ENCODE results near the gene FGF3.

FGF3 gene

DNA sequence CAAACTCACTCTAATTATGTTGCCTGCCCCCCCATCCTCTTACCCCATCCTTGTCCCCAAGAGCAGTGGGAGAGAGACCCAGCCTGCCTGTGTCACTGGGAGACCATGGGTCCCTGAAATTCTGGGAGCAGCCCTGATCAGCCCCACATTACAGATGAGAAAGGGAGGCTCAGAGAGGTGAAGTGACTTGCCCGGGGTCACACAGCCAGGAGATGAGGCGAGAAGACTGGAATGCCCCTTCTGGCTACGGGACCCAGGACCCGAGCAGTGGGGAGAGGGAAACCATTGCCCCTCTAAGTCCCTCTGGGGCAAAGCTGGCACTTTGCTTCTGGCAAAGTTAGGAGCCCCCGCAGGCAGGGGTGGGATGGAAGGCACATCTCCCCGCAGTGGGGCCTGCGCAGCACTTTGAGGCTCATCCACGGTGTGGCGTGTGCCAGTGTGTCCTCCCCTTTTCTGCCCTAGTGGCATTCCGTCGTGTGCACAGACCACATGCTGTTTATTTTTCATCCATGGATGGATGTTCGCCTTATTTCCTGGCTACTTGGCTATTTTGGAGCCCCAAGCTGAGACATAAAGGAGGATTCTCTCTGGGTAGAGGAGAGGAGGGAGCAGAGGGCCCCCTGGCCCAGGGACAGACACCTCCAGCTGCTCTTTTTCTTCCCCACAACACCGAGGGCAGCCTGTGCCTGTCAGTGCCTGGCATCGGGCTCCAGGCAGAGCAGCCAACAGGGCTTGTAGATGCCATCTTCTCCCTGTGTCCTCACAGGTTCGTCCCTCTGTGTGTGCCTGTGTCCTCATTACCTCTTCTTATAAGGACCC, 3.7 kb upstream of the FGF3 start:
- no peak for DNase-seq

DNA sequence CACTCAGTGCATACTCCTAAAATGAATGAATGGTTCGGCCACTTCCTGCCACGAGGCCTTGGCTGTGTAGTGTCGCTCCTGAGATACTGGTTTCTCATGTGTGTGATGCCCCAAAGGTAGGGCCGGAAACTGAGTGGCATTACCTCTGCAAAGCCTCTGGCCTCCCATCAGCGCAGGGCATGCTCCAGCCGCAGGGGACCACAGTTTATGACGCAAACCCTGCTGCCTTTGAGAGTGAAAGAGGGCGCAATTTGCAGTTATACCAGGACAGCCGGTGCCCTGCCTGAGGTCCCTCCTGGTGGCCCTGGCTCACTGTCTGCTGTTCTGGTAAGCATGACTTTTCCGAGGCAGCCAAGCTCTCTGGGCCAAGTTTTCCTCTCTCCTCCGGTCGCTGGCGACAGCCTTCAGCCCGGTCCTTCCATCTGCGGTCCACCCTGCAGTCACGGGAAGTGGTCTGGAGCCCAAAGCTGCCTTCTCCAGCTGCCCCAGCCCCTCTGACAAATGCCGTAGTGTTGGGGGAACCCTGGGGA, 2.4 kb upstream of the FGF3 start:
- no peak for DNase-seq

DNA sequence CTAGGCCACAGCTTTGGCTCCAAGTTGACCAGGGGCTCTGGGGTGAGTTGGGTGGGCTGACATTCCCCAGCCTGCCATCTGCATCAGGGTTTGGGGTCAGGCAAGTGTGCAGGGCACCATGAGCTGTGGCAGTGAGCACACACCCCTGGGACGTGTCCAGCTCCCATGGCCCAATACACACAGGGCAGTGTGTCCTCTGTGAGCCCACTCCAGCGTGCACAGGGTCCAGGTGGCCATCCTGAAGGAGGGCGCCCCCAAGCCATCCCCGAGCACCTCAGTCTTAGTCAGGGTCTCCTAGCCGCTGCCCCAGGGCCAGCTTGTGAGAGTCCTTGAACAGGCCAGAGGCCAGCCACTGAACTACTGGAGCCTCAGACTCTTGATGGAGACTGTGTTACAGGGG, 1.2 kb upstream of the FGF3 start:
- DNase-seq: no peak

DNA sequence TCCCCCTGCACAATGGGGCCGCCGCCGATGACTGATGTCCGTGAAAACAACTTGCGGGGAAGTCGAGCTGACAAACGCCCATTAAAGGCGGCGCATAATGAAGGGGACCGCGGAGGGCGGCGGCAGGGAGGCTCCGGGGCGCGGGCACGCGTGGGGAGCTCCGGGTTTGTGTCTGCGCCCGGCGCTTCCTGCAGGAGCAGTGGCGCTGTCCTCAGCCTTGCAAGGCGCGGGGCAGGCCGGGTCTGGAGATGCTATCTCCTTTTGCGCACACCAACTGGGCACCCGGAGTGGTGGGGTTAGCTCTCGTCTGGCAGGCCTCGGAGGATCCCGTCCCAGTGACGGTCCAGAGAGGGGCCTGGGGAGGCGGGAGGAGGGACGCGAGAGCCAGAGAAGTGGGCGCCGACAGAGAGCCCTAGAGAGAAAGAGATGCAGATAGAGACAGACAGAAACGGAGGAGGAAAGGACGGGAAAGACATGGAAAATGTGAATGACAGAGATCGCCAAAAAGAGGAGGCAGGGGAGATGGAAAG, 390 bp upstream of the FGF3 start:
- no peak for DNase-seq

DNA sequence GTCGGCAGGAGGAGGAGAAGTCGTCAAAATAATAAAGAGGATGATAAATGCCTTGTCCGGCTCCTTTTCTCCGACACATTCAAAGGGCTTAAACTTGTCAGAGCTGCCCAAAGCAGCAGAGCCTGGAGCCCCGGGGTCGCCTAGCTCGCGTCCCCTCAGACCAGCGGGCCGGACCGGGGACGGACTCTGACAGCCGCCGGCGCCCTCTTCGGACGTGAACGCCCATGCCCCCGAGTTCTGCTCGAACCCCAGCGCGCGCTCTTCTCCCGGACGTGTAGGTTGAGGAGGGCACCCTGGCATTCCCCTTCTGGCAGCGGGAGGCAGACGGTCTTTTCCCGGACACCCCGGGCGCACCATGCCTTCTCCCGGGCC, 999 bp downstream of the FGF3 start:
- DNase-seq: no peak

DNA sequence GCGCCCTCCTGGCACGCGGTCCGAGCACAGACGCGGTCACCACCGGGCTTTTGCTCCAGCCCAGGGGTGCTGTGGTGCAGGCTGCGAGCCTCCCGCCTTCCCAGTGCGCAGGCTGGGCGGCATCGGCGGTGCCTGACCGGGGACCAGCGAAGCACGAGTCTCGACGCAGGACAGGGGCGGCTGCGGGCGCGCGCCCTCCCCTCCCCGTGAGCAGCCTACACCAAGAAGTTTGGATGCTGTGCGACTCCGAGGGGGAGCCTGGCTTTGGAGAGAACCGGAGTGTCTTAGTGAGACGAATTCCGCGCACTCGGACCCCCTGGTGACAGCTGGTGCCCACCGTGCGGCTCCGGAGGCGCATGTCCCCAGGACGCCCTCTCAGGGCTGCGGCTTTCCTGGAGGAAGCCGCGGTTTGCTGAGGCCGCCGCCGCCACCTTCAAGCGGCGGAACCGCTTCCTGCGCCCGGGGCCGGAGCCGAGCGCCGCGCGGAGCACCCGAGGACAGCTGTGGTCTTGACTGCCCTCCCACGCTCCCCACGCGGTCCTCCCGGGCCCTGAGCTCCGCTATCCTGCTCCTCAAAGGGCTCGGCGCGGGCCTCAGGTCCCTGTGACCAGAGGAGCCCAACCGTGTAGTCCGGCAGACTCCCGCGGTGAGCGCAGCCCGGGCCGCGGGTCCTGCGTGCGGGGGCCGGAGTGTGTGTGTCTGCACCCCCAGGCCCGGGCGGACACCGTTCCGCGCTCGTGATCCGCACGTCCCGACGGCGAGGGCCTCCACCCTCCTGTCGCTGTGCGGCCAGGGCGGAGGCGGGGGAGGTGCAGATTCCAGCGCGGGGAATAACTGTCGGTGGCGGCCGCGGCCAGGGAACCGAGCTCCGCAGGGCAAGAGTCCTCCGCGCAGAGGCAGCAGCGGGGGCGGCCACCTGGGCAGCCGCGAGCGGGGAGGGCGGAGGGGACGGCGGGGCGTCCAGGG, 1.7 kb downstream of the FGF3 start:
- no peak for DNase-seq

DNA sequence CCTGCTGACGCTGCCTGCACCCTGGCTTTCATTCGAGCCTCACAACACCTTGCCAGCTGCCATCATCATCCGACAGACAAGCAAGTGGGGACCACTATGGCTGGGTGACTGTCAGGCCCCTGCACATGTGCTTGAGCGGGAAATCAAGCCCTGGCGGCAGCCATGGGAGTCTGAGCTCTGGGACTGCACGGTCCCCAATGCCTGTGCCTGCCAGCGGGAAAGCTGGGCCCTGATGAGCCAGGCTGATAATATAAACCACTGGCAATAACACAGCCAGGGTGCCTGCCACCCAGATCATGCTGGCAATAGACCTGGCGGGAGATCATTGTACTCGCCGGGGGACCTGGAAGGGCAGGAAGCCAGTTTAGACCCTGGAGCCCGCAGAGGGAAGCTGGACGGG, 2.5 kb downstream of the FGF3 start:
- no peak for DNase-seq

DNA sequence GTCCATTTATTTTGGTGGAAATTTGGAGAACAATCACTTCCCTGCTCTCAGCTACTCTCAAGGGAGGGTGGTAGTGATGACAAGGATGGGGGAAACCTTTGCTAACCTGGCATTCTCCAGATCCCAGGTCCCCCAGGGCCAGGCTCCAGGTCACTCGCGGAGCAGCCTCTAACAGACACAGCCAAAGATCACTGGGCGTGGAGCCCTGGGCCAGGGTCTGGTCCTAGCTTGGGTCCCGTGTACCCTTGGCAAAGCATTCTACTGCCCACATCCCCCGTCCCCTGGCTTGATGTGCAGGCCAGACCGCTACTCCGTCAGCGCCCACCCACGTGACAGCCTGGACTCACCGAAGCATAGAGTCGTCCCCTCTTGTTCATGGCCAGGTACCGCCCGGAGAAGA, 3.2 kb downstream of the FGF3 start:
- no peak for DNase-seq

DNA sequence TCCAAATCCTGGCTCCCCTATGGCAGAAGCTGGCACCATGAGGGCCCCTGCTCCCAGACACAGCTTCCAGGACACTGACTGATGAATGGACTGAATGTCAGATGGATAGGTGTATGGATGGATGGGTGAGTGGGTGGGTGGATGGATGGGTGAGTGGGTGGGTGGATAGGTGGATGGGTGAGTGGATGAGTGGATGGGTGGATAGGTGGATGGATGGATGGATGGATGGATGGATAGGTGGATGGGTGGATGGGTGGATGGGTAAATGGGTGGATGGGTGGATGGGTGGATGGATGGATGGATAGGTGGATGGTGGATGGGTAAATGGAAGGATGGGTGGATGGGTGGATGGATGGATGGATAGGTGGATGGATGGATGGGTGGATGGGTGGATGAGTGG, 4.3 kb downstream of the FGF3 start:
- no peak for DNase-seq

DNA sequence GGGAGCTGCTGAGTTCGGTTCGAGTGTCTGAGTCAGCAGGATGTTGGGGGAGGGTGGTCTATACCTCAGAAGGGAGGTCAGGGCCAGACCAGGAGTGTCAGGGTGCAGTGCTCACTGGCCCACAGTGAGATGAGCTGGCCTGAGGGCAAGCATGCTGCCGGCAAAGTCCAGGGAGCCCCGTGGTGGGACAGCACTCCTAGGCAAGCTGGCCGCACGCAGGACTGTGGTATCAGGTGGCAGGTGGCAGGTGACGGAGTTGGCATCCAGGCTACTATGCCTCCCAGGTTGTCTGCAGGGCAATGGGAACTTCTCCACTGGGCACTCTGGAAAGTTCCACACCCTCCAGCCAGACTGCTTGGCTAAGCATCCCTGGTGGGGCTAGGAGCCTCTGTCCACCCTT, 4.8 kb downstream of the FGF3 start:
- DNase-seq: no peak

DNA sequence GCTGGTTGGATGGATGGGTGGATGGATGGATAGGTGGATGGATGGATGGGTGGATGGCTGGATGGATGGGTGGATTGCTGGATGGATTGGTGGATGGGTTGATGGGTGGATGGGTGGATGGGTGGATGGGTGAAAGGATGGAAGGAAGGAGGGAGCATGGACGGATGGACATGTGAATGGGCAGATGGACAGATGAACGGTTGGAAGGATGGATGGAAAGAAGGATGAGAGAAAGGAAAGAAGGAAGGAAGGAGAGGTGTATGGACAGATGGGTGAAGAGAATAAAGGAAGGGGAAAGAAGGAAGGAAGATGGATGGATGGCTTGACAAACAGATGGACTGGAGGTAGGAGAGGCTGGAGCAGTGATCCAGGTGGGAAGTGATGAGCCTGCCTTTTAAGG, 5.4 kb downstream of the FGF3 start:
- no peak for DNase-seq

DNA sequence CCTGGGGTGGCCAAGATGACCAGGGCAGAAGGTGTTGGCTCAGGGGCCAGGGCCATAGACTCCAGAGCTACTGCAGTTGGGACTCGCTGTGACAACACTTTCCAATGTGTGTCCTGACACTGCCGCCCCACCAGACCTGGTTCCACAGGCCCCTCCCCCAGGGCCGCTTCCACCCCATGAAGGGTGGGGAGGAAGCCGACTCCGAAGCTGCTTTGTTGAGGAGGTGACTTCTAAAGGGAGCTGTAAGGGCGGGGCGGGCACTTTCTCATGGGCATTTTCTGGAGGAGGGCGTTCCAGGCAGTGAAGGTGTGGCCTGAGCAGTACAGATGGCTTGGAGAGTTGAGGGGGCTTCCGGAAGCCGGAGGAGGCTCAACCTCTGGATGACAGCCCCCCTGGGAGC, 6.3 kb downstream of the FGF3 start:
- DNase-seq: no peak

DNA sequence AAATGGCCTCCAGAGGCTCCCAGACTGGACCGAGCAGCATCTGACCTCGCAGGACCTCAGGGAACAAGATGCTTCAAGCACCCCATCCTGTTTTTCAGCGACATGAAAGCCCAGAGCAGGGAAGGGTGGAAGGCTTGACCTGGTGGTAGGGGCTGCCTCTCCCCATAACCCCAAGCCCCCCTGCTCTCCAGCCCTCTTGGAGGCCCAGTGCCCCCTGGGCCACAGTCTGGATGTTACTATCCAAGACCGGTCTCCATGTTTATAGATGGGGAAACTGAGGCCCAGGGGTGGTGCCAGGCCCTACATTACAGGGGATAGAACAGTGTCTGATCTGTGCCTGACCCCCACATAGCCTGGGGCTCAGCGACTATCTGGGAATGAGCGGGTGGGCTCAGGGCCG, 7.0 kb downstream of the FGF3 start:
- DNase-seq: no peak

DNA sequence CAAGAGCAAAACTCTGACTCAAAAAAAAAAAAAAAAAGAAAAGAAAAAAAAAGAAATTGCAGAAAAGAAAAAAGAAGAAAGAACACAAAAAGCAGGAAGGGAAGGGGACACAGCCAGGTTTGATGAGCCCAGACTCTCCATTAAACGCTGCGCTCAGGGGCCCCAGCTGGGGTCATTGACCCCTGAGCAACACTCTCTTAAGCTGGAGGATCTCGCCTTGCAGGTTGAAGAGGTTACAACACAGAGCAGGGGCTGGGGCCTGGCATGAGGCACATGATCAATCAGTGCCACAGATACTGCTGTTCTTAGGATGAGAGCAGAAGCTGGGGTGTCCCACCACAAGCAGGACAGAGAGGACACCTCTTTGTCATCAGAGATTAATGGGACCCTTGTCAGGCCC, 7.8 kb downstream of the FGF3 start:
- DNase-seq: no peak

DNA sequence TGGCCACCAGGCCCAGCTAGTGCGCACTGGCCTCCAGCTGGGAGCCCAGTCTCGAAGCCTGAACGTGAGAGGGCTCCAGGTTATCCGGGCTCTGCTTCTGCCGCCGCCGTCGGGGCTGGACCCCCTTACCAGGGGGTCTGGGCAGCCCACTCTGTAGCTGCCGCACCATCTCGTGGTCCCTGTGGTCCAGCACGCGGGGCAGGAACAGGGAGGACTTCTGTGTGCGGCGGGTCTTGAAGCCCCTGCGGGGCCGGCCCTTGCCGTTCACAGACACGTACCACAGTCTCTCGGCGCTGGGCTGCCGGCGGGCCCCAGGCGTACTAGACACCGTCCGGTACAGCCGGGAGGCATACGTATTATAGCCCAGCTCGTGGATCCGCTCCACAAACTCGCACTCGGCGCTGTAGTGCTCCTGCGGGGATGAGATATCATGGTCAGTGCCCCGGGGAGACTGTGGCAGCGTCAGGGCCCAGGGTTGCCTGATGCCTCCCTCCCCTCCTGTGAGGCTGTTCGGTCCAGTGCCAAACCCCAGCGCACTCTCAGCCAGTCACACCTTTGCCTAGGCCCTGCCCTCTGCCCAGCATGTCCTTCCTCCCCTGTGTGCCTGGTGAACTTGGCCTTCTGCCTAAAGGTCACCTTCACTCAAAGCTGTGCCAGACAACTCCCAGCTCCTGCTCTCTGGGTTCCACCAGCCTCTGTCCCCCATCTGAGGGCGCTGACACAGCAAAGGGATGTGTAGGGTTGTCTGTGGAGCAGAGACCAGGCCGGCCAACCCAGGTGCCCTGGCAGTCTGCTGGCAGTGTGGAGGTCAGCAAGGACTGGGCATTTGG, 8.7 kb downstream of the FGF3 start:
- DNase-seq: no peak

DNA sequence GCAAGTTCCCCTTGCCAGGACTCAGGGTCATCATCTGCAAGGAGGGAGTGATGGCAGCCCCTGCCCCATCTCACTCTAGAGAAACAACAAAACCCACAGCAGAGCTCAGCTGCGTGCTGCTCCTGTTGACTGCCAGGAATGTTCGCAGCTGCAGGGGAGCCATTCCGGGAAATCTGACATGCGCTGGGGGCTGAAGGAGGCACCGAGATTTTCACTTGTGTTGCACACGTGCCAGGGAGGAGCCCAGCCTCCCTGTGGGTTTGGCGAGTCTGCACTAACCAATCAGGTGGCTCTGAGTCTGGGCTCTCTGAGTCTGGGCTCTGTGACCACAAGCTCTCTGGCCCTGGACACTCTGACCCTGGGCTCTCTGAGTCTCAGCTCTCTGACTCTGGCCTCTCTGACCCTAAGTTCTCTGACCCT, 10.5 kb downstream of the FGF3 start:
- DNase-seq: no peak

DNA sequence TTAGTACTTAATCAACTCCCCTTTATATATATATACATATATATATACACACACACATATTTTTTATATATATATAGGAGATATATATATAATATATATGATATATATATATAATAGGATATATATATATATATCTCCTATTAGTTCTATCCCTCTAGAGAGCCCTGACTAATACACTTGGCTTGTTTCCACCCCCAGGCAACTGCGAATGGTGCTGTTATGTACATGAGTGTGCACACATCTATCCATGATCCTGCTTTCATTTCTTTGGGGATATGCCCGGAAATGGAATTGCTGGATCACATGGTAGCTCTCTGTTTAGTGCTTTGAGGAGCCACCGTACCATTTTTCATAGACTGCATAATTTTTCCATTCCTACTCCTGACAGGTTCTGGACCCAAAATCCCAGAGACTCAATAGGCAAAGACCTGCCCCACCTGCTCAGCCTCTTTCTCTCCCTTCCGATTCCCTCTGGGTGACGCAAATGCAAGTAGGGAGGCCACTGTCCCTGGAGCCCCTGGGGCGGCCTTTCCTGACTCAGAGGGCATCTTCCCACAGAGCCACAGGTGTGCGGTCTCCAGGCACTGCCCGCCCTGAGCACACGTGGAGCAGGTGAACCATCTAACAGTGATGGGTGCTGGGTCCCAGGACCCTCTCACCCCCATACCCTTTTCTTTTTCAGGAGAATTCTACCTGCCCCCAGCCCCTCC, 12.0 kb downstream of the FGF3 start:
- no peak for DNase-seq

DNA sequence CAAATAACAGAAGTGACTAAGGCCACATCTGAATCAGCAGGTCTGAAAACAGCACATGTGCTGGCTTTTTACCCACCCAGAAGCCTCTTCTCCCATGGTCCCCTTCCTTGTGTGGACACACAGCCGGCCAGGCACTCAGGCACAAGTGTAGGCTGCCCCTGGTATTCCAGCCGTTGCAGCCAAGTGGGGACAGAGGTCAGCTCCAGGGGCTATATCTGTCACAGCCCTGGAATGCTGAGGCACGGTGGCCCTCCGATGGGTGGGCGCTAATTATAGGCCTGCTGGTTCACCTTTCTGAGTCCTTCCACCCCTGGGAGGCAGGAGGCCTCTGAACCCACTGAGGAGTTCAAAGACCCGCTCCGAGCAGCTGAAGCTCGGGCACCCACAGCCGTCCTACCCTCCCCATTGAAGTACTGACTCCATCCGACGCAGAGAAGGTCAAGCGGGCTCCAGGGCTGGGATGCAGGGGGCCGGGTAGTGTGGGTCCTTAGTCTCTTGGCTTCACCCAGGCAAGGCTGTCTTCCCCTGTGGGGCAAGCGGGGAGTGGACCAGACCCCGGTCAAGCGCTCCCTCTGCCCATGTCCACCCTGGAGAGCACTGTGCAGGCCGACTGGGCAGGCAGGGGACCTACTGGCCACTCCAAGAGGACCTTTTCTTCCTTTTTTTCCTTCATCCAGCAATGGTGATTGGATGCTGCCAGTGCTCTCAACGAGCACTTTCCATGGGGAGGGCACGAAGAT, 14.3 kb downstream of the FGF3 start:
- no peak for DNase-seq

DNA sequence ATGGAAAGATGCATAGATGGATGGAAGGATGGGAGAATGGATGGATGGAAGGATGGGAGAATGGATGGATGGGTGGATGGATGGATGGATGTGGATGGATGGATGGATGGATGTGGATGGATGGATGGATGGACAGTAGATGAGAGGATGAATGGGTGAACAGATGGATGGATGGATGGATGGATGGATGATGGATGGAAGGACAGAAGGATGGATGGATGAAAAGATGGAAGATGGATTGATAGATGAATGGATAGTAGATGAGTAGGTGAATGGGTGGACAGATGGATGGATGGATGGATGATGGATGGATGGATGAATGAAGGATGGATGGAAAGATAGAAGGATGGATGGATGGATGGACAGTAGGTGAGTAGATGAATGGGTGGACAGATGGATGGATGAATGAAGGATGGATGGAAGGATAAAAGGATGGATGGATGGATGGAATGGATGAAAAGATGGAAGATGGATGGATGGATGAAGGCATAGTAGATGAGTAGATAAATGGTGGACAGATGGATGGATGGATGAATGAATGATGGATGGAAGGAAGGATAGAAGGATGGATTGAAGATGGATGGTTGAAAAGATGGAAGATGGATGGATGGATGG, 15.5 kb downstream of the FGF3 start:
- no peak for DNase-seq

DNA sequence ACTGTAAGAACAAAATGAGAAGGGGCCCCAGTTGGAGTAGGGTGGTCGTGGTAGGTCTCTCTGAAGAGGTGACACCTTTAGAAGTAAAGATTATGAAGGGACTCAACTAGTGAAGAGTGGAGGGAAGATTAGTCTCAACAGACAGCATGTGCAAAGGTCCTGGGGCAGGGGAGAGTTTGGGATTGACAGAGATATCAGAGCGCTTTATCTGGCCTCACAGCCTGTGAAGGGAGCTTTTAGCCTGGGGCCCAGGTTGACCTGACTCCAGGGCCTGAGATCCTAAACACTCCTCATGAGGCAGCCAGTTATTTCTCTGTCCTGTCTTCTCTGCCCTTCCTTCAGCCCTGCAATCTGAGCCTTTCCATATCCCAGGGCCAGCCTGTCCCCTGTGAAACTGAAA, 16.2 kb downstream of the FGF3 start:
- DNase-seq: no peak

DNA sequence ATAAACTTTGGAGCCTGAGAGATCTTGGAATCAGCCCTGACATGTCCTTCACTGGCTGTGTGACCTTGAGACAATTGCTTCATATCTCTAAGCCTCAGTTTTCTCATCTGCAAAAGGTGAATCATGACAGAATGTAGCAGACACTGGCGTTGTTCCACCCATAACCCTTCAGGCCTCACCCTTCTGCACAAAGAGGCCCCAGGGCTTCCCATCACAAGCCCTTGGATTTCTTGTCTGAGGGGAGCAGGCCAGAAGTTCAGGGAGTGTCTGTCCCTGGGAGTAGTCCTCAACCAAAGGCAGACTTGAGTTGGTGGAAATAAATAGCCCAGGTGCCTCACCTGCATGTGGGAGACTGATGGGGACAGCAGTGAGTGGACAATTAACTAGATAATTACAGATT, 16.6 kb downstream of the FGF3 start:
- no peak for DNase-seq
